ENCODE measurements around the gene MYO1C.
"Not testable (repeated sequence)": the region's sequence is repeated elsewhere in the genome, so short reads cannot be mapped to it uniquely, and the experiment has no call there.

The MYO1C gene

DNA sequence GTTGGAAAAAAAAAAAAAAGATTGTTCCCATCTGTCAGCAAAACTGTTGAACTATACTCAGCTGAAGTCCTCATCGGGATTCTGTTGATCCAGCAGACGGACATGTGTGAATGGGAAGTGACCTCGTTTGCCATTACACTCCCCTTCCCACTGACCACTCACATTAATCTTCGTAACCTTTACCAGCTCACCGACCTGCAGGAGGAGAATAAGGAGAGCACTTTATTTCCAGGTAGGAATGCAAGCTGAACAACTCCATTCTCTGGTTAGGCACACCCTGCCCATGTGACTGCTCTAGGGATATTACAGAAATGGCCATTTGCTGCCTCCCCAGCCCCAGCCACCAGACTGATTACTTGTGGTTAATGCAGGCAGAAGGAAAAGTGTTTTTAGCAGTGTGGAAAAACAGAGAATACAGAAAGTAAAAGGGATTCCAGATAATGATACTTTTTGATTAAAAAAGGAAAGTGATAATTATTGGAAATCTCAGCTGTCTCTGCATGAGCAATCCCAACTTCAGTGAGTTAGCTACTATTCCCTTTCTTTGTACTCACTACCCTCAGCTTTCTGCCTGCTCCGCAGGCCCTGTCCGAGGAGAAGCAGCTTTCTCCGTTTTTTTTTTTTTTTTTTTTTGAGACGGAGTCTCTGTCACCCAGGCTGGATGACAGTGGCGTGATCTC lies 68.9 kb downstream of the MYO1C start:
- DNase-seq (ENCODE audit: low read depth) = no peak

- no peak for DNase-seq (ENCODE audit: low read depth)
Observed at GRCh38 chr17:1422885-1423284, 69.6 kb downstream of the MYO1C start.

DNA sequence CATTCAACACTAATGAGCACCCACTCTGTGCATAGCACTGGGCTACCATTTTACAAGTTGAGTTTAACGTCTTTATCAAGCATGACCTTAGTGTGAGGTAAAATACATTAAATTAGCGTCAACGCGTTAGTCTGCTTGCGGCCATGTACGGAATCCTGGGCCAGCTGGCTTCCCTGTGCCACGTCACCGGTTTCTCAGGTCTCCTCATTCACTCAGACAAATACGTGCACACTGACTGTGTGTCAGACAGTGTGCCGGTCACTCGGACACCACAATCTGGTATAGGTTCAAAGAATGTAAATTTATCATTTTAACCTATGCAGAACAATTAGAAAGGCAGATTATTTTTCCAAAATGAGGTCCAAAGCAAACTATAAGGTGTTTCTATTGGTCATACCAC lies 71.0 kb downstream of the MYO1C start:
- DNase-seq (ENCODE audit: low read depth) = no peak

DNA sequence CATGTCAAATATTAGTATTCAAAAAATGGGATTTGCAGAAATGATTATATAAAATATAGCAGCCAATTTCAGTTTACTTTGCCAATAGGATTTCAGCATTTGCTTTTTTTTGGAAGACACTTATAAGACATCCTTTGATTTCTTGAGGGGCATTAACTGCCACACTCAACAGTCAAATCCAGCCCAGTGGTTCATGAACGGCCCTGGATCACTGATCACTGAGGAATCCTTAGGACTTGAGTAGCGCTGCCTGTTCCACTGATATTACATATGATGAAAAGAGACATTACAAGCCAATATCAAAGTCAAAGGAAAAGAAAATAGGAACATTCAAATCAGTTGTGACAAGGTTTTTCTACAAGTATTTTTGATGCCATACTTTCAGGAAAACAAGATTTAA lies 71.5 kb downstream of the MYO1C start:
- no peak for DNase-seq (ENCODE audit: low read depth)

DNA sequence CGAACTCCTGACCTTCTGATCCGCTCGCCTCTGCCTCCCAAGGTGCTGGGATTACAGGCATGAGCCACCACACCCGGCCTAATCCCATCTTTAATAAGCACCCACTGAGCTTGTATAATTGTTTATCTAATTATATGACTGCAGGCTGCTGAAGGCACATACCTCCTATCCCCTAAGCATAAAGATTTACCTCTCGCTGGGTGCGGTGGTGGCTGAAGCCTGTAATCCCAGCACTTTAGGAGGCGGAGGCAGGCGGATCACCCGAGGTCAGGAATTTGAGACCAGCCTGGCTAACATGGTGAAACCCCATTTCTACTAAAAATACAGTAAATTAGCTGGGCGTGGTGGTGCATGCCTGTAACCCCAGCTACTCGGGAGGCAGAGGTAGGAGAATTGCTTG lies 72.3 kb downstream of the MYO1C start:
- DNase-seq (ENCODE audit: low read depth) = no peak

DNA sequence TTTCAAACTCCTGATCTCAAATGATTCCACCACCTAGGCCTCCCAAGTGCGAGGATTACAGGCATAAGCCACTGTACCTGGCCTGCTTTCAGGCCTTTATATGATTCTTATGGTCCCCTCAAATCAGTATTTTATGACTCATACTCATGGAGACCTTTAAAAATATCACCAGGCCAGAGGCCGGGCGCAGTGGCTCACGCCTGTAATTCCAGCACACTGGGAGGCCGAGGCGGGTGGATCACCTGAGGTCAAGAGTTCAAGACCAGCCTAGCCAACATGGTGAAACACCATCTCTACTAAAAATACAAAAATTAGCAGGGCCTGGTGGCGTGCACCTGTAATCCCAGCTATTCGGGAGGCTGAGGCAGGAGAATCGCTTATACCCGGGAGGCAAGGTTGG lies 74.0 kb downstream of the MYO1C start:
- DNase-seq (ENCODE audit: low read depth) = not testable (repeated sequence)

DNA sequence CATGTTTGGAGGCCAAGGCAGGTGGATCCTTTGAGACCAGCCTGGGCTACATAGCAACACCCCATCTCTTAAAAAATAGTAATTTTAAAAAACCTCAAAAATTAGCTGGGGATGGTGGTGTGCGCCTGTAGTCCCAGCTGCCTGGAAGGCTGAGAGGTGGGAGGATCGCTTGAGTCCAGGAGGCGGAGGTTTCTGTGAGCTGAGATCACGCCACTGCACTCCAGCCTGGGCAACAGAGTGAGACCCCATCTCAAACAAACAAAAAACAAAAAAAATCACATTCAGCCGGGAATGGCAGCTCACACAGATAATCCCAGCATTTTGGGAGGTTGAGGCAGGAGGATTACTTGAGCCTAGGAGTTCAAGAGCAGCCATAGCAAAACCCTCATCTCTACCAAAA lies 76.1 kb downstream of the MYO1C start:
- DNase-seq (ENCODE audit: low read depth) = no peak

GRCh38 chr17:1414634-1415033 lies 77.9 kb downstream of the MYO1C start:
- no peak for DNase-seq (ENCODE audit: low read depth)

Data from activated T-cell treated with anti-CD3 and anti-CD28 coated beads for 1 hour (primary cell).